Heart left ventricle (tissue), 13 donors: ENCODE results near the gene OSBPL10.

ENCODE experiments used
- CTCF ChIP-seq, 12 donors: fragments of 200-600 bp; sonication (generic) in 4 of 12; IDR thresholded peaks; one replicate each; pipeline versions ENCODE4 v1.5.0 to v1.8.0; 2018 to 2022; ENCODE audit warnings: antibody characterized with exemption in 12 of 12, mild to moderate bottlenecking in 5 of 12
- POLR2A ChIP-seq, 2 donors: fragments of 450-650 bp; IDR thresholded peaks; one replicate each; pipeline ENCODE4 v1.6.1; 2017; ENCODE audit warnings: antibody characterized with exemption in 2 of 2, mild to moderate bottlenecking in 2 of 2, moderate library complexity in 2 of 2
- donor health status: ischemic (EF 13 %, LVEDD 7.1; RV severe dilation, severe dysfunction).
- donor health status: DM: no; HTN: yes; CAD: no.
- donor health status: DM: no; HTN: no; CAD: no.
- donor health status: ischemic (EF 25% LVEDD 6.9; RV normal size, moderate dysfunction).
- donor health status: ischemic (EF 25% LVEDD 5.7; RV mildly dilated, moderate dysfunction).
- donor health status: ischemic (EF 35%, LVEDD 5.7; RV mildly dilated, moderate dysfunction).
- donor health status: nonischemic (EF 11% LVEDD 7.7; RV severe dilation, severe dysfunction).
- donor health status: DM: yes; HTN: yes; CAD: no.
- donor health status: PGD.
- donor health status: ischemic (EF 29% LVEDD 5.4; RV normal size, mild dysfunction).
- donor health status: nonischemic (EF 23%, LVEDD 6.1; RV moderate dilation, normal function).

GRCh38 chr3:31819441-31819840 lies 161.6 kb downstream of the OSBPL10 start:
- no peak for TF ChIP-seq CTCF (IDR thresholded peaks at IDR 0.05)
- no peak for TF ChIP-seq POLR2A (IDR thresholded peaks at IDR 0.05)
